Caco-2 (cell line): ENCODE measurements around the gene SURF2. TPM values are rescaled to one million over a fixed set of nuclear protein-coding genes. Genes with fewer than 3 reads are reported as not detected.

Experiments used
- BruUV-seq: library from RNA; stranded (reverse); fragments of 400-500 nt; replicated peaks from 2 replicates; lab custom pipeline; 2021; lab: Mats Ljungman, UMichigan
- CTCF ChIA-PET: fragments of 300-600 bp; sonication (Branson Sonifier 250); formaldehyde crosslinking; loops from one replicate; lab custom pipeline; 2022; ENCODE audit warnings: antibody characterized with exemption; lab: Charles Lee
- POLR2A ChIA-PET: fragments of 300-600 bp; sonication (Branson Sonifier 250); formaldehyde crosslinking; loops from one replicate; lab custom pipeline; 2022; ENCODE audit warnings: antibody characterized with exemption; lab: Charles Lee
- DNase-seq, 2 experiments: peaks; one replicate each; pipeline versions ENCODE4 v3.0.0 to v3.0.0-alpha.2; 2020 to 2022
- H3K27me3 ChIP-seq: replicated peaks from 2 replicates; pipeline ENCODE4 v1.6.0; 2011; ENCODE audit warnings: low read length; ENCODE audit not compliant: control insufficient read depth, insufficient read depth
- H3K36me3 ChIP-seq: 2 replicates; pipeline ENCODE4 v1.5.1; 2011; ENCODE audit warnings: low read length; ENCODE audit not compliant: control insufficient read depth, insufficient read depth
- H3K4me1 ChIP-seq: fragments of 250-450 bp; sonication (Bioruptor Pico); 2 replicates; pipeline ENCODE4 v1.5.1; 2020; ENCODE audit warnings: mild to moderate bottlenecking
- H3K4me3 ChIP-seq: 2 replicates; pipeline ENCODE4 v1.5.1; 2011; ENCODE audit warnings: low read depth, mild to moderate bottlenecking, control low read depth, low read length
- H3K9me3 ChIP-seq: fragments of 250-450 bp; sonication (Bioruptor Pico); 2 replicates; pipeline ENCODE4 v1.5.1; 2020; ENCODE audit warnings: mild to moderate bottlenecking, moderate library complexity
- H3K27ac Mint-ChIP-seq: one replicate; pipeline ENCODE4 v1.8.0; 2022; ENCODE audit warnings: mixed read lengths; ENCODE audit not compliant: unreplicated experiment
- H3K27me3 Mint-ChIP-seq: one replicate; pipeline ENCODE4 v1.8.0; 2022; ENCODE audit warnings: mixed read lengths; ENCODE audit not compliant: insufficient read depth, unreplicated experiment
- H3K36me3 Mint-ChIP-seq: one replicate; pipeline ENCODE4 v1.8.0; 2022; ENCODE audit warnings: mild to moderate bottlenecking, mixed read lengths; ENCODE audit not compliant: insufficient read depth, unreplicated experiment
- H3K4me1 Mint-ChIP-seq: one replicate; pipeline ENCODE4 v1.8.0; 2022; ENCODE audit warnings: low read depth, mixed read lengths; ENCODE audit not compliant: unreplicated experiment
- H3K4me3 Mint-ChIP-seq: one replicate; pipeline ENCODE4 v1.8.0; 2022; ENCODE audit warnings: mild to moderate bottlenecking, moderate library complexity, mixed read lengths; ENCODE audit not compliant: unreplicated experiment
- H3K9me3 Mint-ChIP-seq: one replicate; pipeline ENCODE4 v1.8.0; 2022; ENCODE audit warnings: mixed read lengths; ENCODE audit not compliant: unreplicated experiment
- intact Hi-C: fragments of 100-400 bp; cut with micrococcal nuclease; formaldehyde crosslinking; loops from one replicate; pipeline ENCODE4 v1.10.0; 2022; ENCODE audit not compliant: unreplicated experiment
- total RNA-seq: library from RNA; stranded (reverse); gene quantifications from 2 replicates; pipeline ENCODE4 v1.2.3, GENCODE V29; 2022
- TF ChIP-seq, protein P1 (sequence below), 2 experiments: fragments of 200-600 bp in 1 of 2; IDR thresholded peaks; 1 replicate in 1 of 2; 2 replicates in 1 of 2; pipeline versions ENCODE4 v1.5.1 to v1.8.0; 2011 to 2022; ENCODE audit warnings: antibody characterized with exemption in 1 of 2, control low read depth in 1 of 2, inconsistent platforms in 1 of 2, low read depth in 1 of 2, low read length in 1 of 2, mild to moderate bottlenecking in 1 of 2, moderate library complexity in 1 of 2; ENCODE audit not compliant: insufficient read depth in 1 of 2, severe bottlenecking in 1 of 2, unreplicated experiment in 1 of 2

Gene SURF2
- total RNA-seq, 1 experiment from 2014 or later = 34.4 TPM

DNA sequence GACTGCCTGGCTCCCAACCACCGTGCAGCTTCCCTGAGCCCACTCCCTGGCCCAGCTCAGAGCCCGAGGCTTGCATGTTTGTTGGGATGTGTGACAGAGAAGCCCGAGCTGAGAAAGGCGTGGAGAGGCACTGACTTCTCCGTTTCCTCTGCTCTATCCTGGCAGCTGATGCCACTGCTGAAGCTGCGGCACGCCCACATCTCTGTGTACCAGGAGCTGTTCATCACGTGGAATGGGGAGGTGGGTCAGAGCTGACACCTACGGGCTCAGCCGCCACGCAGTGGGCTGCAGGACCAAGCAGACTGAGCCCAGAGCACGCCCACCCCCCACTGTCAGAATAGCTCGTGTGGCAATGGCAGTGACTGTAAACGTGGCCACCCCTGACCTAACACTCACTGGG is 29.1 kb downstream of the SURF2 start:
- TF ChIP-seq, protein P1, sequence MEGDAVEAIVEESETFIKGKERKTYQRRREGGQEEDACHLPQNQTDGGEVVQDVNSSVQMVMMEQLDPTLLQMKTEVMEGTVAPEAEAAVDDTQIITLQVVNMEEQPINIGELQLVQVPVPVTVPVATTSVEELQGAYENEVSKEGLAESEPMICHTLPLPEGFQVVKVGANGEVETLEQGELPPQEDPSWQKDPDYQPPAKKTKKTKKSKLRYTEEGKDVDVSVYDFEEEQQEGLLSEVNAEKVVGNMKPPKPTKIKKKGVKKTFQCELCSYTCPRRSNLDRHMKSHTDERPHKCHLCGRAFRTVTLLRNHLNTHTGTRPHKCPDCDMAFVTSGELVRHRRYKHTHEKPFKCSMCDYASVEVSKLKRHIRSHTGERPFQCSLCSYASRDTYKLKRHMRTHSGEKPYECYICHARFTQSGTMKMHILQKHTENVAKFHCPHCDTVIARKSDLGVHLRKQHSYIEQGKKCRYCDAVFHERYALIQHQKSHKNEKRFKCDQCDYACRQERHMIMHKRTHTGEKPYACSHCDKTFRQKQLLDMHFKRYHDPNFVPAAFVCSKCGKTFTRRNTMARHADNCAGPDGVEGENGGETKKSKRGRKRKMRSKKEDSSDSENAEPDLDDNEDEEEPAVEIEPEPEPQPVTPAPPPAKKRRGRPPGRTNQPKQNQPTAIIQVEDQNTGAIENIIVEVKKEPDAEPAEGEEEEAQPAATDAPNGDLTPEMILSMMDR (IDR thresholded peaks at IDR 0.05; ENCODE audit: insufficient read depth in 1 of 2, low read depth in 1 of 2, low read length in 1 of 2, severe bottlenecking in 1 of 2, unreplicated experiment in 1 of 2) = no peak
- DNase-seq = no peak
- BruUV-seq = no TSS peak
- no peak overlapping the region for H3K27ac Mint-ChIP-seq
- no peaks in the 10 kb centered on the region for H3K36me3 ChIP-seq
- intact Hi-C loops = no loop called here
- H3K9me3 ChIP-seq = no peaks in the 10 kb centered on the region
- H3K36me3 Mint-ChIP-seq = no peaks in the 10 kb centered on the region
- POLR2A ChIA-PET = no interaction called here
- CTCF ChIA-PET = no interaction called here
- peaks cover 6% of the 10 kb centered on the region for H3K4me1 ChIP-seq
- H3K4me1 Mint-ChIP-seq = peaks cover 12% of the 10 kb centered on the region
- no peaks in the 10 kb centered on the region for H3K9me3 Mint-ChIP-seq
- no peaks in the 10 kb centered on the region for H3K27me3 ChIP-seq
- no peaks in the 10 kb centered on the region for H3K27me3 Mint-ChIP-seq
- H3K4me3 ChIP-seq = no peak overlapping the region
- H3K4me3 Mint-ChIP-seq = no peak overlapping the region

DNA sequence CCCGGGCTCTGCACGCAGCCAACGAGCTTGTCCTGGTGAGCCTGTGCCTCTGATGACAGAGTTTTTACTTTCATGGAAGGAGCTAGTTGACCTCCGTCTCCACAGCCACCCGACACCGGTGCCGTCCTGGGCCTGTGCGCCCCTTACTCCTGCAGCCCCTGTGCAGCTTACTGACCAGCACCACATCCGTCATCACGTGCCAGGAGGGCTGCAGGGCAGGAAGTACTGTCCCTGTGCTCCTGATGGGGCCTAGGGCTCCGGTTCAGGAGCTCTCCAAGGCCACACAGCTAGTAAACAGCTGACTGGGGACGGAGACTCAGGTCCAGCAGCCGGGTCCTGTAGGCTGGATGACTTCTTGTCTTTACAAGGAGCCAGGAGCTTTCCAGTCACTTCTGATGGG is 30.0 kb downstream of the SURF2 start:
- Histone ChIP-seq H3K4me1 (peaks cover 13% of the 10 kb centered on the region), H3K4me3 (no peak overlapping the region), H3K27me3 (no peaks in the 10 kb centered on the region), H3K36me3 (no peaks in the 10 kb centered on the region), H3K9me3 (no peaks in the 10 kb centered on the region)
- CTCF ChIA-PET = no interaction called here
- Mint-ChIP-seq H3K36me3 (no peaks in the 10 kb centered on the region), H3K27me3 (no peaks in the 10 kb centered on the region), H3K4me3 (no peak overlapping the region), H3K27ac (no peak overlapping the region), H3K4me1 (peaks cover 12% of the 10 kb centered on the region), H3K9me3 (no peaks in the 10 kb centered on the region)
- no peak for DNase-seq
- BruUV-seq = no TSS peak
- POLR2A ChIA-PET = interaction anchor here (1.1 kb wide), 1 partner anchor 8 kb away, joined by 3 read pairs; no protein-coding TSS in a partner anchor
- intact Hi-C loops = no loop called here
- TF ChIP-seq, protein P1 (IDR thresholded peaks at IDR 0.05; ENCODE audit: insufficient read depth in 1 of 2, low read depth in 1 of 2, low read length in 1 of 2, severe bottlenecking in 1 of 2, unreplicated experiment in 1 of 2) = no peak

DNA sequence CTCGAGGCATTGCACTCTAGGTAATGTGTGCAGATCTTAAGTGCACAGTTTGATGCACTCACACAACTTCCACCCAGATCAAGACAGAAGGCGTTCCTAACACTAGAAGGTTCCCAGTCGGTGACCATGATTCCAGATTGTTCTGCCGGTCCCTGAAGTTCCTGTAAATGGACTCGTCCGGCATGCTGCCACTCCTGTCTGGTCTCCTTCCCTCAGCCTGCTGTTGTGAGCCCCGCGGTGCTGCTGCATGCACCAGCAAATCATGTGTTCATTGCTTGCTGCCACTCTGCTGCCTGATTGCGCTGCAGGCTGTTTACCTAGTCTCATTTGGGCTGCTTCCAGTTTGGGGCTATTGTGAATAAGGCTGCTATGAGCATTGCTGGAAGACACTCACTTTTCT is 31.3 kb downstream of the SURF2 start:
- H3K27ac Mint-ChIP-seq = no peak overlapping the region
- no peaks in the 10 kb centered on the region for H3K36me3 Mint-ChIP-seq
- H3K4me3 Mint-ChIP-seq = no peak overlapping the region
- BruUV-seq = no TSS peak
- POLR2A ChIA-PET = no interaction called here
- Histone ChIP-seq H3K9me3 (no peaks in the 10 kb centered on the region), H3K27me3 (no peaks in the 10 kb centered on the region), H3K4me3 (no peak overlapping the region), H3K4me1 (peaks cover 17% of the 10 kb centered on the region), H3K36me3 (no peaks in the 10 kb centered on the region)
- H3K27me3 Mint-ChIP-seq = no peaks in the 10 kb centered on the region
- no peak for DNase-seq
- no peaks in the 10 kb centered on the region for H3K9me3 Mint-ChIP-seq
- intact Hi-C loops = no loop called here
- CTCF ChIA-PET = no interaction called here
- H3K4me1 Mint-ChIP-seq = peaks cover 12% of the 10 kb centered on the region
- TF ChIP-seq, protein P1 (IDR thresholded peaks at IDR 0.05; ENCODE audit: insufficient read depth in 1 of 2, low read depth in 1 of 2, low read length in 1 of 2, severe bottlenecking in 1 of 2, unreplicated experiment in 1 of 2) = no peak
